SK-N-SH treated with all-trans-retinoic acid at 6 μM for 48 hours (cell line): ENCODE measurements around the gene HERC4.

Experiments used
- ARNTL ChIP-seq: fragments of 450-650 bp; formaldehyde crosslinking; IDR thresholded peaks from 2 replicates; pipeline ENCODE4 v1.5.0; 2020; ENCODE audit warnings: low read depth, mild to moderate bottlenecking, moderate library complexity, borderline replicate concordance
- GLIS3 ChIP-seq: fragments of 250-450 bp; sonication (Bioruptor Pico); IDR thresholded peaks from 2 replicates; pipeline ENCODE4 v1.5.0; 2020; ENCODE audit warnings: mild to moderate bottlenecking, moderate library complexity
- RARB ChIP-seq: fragments of 250-450 bp; sonication (Bioruptor Pico); IDR thresholded peaks from 2 replicates; pipeline ENCODE4 v1.8.0; 2021; ENCODE audit warnings: mild to moderate bottlenecking, moderate library complexity
- ZFP30 ChIP-seq: fragments of 450-650 bp; formaldehyde crosslinking; IDR thresholded peaks from 2 replicates; pipeline ENCODE4 v1.5.0; 2022; ENCODE audit warnings: mild to moderate bottlenecking, moderate library complexity
- ZNF565 ChIP-seq: fragments of 450-650 bp; formaldehyde crosslinking; conservative IDR thresholded peaks from 2 replicates; pipeline ENCODE4 v1.5.0; 2020; ENCODE audit warnings: low read depth, mild to moderate bottlenecking, moderate library complexity
- ZNF8 ChIP-seq: fragments of 450-650 bp; formaldehyde crosslinking; IDR thresholded peaks from 2 replicates; pipeline ENCODE4 v1.5.0; 2020; ENCODE audit warnings: mild to moderate bottlenecking, moderate library complexity
- TF ChIP-seq, protein P1 (sequence below): fragments of 250-450 bp; sonication (Bioruptor Pico); IDR thresholded peaks from 2 replicates; pipeline ENCODE4 v1.8.0; 2021; ENCODE audit warnings: low read depth, mild to moderate bottlenecking, moderate library complexity, borderline replicate concordance
- TF ChIP-seq, protein P2 (sequence below): fragments of 250-450 bp; sonication (Bioruptor Pico); IDR thresholded peaks from 2 replicates; pipeline ENCODE4 v1.8.0; 2020; ENCODE audit warnings: mild to moderate bottlenecking, moderate library complexity, borderline replicate concordance

DNA sequence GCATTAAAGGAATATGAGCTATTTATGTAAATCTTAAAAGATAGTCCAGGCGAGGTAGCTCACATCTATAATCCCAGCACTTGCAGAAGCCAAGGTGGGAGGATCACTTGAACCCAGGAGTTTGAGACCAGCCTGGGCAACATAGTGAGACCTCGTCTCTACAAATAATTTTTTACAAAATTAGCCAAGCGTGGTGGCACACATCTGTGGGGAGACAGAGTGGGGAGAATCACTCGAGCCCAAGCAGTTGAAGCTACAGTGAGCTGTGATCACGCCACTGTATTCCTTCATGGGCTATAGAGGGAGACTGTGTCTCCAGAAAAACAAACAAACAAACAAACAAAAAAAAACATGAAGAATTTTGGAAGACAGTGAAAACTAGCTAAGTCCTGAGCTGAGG lies 28.4 kb downstream of the HERC4 start:
- TF ChIP-seq GLIS3 (CRISPR knock-in tag) (no peak), ARNTL (CRISPR knock-in tag) (no peak), ZNF565 (CRISPR knock-in tag) (no peak), ZFP30 (no peak), RARB (no peak), ZNF8 (CRISPR knock-in tag) (no peak)
- TF ChIP-seq, protein P1, sequence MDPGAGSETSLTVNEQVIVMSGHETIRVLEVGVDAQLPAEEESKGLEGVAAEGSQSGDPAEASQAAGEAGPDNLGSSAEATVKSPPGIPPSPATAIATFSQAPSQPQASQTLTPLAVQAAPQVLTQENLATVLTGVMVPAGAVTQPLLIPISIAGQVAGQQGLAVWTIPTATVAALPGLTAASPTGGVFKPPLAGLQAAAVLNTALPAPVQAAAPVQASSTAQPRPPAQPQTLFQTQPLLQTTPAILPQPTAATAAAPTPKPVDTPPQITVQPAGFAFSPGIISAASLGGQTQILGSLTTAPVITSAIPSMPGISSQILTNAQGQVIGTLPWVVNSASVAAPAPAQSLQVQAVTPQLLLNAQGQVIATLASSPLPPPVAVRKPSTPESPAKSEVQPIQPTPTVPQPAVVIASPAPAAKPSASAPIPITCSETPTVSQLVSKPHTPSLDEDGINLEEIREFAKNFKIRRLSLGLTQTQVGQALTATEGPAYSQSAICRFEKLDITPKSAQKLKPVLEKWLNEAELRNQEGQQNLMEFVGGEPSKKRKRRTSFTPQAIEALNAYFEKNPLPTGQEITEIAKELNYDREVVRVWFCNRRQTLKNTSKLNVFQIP (CRISPR knock-in tag): no peak
- TF ChIP-seq, protein P2, sequence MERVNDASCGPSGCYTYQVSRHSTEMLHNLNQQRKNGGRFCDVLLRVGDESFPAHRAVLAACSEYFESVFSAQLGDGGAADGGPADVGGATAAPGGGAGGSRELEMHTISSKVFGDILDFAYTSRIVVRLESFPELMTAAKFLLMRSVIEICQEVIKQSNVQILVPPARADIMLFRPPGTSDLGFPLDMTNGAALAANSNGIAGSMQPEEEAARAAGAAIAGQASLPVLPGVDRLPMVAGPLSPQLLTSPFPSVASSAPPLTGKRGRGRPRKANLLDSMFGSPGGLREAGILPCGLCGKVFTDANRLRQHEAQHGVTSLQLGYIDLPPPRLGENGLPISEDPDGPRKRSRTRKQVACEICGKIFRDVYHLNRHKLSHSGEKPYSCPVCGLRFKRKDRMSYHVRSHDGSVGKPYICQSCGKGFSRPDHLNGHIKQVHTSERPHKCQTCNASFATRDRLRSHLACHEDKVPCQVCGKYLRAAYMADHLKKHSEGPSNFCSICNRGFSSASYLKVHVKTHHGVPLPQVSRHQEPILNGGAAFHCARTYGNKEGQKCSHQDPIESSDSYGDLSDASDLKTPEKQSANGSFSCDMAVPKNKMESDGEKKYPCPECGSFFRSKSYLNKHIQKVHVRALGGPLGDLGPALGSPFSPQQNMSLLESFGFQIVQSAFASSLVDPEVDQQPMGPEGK: no peak
